Neural crest cell (in vitro differentiated cells): ENCODE data around the gene PABPN1. TPM values are rescaled to one million over a fixed set of nuclear protein-coding genes. Genes with fewer than 3 reads are reported as not detected.

Source experiments
- DNase-seq: peaks from one replicate; pipeline ENCODE4 v3.0.0; 2021; ENCODE audit warnings: low read depth, mixed read lengths, low spot score
- H3K27ac Mint-ChIP-seq: one replicate; pipeline ENCODE4 v1.8.0; 2021; ENCODE audit warnings: mild to moderate bottlenecking, mixed read lengths; ENCODE audit not compliant: unreplicated experiment
- H3K27me3 Mint-ChIP-seq: 2 replicates; pipeline ENCODE4 v1.8.0; 2021; ENCODE audit warnings: low read depth, mild to moderate bottlenecking, mixed read lengths
- H3K36me3 Mint-ChIP-seq: 2 replicates; pipeline ENCODE4 v1.8.0; 2021; ENCODE audit warnings: low read depth, mild to moderate bottlenecking, mixed read lengths
- H3K4me1 Mint-ChIP-seq: 2 replicates; pipeline ENCODE4 v1.8.0; 2021; ENCODE audit warnings: mixed read lengths
- H3K4me3 Mint-ChIP-seq: one replicate; pipeline ENCODE4 v1.8.0; 2021; ENCODE audit warnings: mild to moderate bottlenecking, mixed read lengths
- H3K9me3 Mint-ChIP-seq: 2 replicates; pipeline ENCODE4 v1.8.0; 2021; ENCODE audit warnings: mixed read lengths
- total RNA-seq: library from RNA; stranded (reverse); gene quantifications from 2 replicates; pipeline ENCODE4 v1.2.1, GENCODE V29; 2021
- TF ChIP-seq, protein P1 (sequence below): fragments of 200-600 bp; sonication (generic); conservative IDR thresholded peaks from 2 replicates; pipeline ENCODE4 v1.5.0; 2021; ENCODE audit warnings: antibody characterized with exemption, mild to moderate bottlenecking

PABPN1 gene
- total RNA-seq, 1 donor from 2014 or later: 379 TPM

DNA sequence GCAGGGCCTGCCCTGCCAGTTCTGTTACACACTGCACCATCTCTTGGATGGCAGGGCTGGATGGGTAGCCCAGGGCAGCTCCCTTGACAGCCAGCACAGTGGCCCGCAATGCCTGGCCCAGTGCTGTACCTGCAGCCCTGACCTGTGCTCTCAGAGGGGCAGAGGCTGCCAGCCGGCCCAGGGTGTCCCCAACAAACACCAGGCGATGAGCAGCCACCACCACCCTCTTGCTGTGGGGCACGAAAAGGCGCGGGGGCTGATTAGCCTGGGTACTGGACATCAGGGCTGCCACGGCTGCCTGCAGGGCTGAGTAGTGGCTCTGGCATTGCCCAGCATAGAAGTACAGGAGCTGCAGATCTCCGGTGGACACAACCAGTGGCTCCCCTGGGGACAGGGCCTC lies 36.0 kb downstream of the PABPN1 start:
- H3K4me1 Mint-ChIP-seq: peaks cover 35% of the 10 kb centered on the region

DNA sequence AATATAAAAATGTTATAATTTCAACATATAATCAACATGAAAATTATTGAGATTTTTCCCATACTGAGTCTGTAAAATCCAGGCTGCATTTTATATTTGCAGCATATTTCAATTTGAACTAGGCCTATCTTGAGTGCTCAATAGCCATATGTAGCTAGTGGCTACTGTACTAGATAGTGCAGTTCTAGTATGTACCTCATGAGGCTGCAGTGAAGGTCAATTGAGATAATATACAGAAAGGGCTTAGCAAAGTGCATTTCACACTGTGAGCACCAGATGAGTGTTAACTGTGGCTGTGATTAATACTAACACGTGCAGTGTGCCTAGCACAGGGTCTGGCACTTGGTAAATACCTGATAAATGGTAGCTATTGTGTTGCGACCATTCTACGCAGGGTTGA lies 36.8 kb downstream of the PABPN1 start:
- H3K27me3 Mint-ChIP-seq: peaks cover 13% of the 10 kb centered on the region
- no peaks in the 10 kb centered on the region for H3K9me3 Mint-ChIP-seq
- peaks cover 8% of the 10 kb centered on the region for H3K36me3 Mint-ChIP-seq
- H3K4me3 Mint-ChIP-seq: peak overlapping the region; percentile 37
- H3K4me1 Mint-ChIP-seq: peaks cover 35% of the 10 kb centered on the region
- H3K27ac Mint-ChIP-seq: no peak overlapping the region
- TF ChIP-seq, protein P1, sequence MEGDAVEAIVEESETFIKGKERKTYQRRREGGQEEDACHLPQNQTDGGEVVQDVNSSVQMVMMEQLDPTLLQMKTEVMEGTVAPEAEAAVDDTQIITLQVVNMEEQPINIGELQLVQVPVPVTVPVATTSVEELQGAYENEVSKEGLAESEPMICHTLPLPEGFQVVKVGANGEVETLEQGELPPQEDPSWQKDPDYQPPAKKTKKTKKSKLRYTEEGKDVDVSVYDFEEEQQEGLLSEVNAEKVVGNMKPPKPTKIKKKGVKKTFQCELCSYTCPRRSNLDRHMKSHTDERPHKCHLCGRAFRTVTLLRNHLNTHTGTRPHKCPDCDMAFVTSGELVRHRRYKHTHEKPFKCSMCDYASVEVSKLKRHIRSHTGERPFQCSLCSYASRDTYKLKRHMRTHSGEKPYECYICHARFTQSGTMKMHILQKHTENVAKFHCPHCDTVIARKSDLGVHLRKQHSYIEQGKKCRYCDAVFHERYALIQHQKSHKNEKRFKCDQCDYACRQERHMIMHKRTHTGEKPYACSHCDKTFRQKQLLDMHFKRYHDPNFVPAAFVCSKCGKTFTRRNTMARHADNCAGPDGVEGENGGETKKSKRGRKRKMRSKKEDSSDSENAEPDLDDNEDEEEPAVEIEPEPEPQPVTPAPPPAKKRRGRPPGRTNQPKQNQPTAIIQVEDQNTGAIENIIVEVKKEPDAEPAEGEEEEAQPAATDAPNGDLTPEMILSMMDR: no peak
- no peak for DNase-seq

More for the DNA sequence above, 36.0 kb downstream of the PABPN1 start:
- Mint-ChIP-seq H3K4me3 (no peak overlapping the region), H3K27ac (no peak overlapping the region), H3K27me3 (peaks cover 17% of the 10 kb centered on the region), H3K36me3 (peaks cover 7% of the 10 kb centered on the region), H3K9me3 (no peaks in the 10 kb centered on the region)
- no peak for DNase-seq
- TF ChIP-seq, protein P1: no peak

DNA sequence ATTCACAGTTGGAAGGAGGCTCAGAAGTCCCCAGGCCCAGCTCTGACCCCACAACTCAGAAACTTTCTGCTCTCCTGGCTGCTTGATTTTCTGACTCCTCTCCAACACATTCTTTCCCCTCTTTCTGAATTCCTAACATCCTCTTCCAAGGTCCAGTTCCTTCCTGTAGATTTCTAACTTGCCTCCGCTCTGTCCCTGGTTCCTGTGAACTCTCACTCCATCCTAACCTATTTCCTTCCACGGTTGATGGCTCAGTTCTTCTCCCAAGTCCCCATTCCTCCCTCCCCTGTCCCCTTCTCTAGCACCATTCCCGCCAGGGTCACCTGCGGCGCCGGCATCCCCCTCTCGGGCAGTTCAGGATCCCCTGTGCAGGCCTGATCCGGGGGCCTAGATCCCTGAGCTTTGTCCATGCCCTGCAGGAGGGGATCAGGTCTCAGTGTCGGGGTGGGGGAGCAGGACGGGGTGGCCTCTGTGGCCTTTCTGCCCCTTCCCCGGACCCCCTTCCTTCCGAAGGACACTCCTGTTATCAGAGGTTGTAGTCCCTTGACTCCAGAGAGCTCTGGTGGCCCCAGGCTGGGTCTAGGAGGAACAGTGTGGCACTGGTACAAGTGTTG lies 37.4 kb downstream of the PABPN1 start:
- Mint-ChIP-seq H3K27me3 (peaks cover 8% of the 10 kb centered on the region), H3K27ac (no peak overlapping the region), H3K4me1 (peaks cover 31% of the 10 kb centered on the region), H3K9me3 (no peaks in the 10 kb centered on the region), H3K36me3 (peaks cover 10% of the 10 kb centered on the region), H3K4me3 (peak overlapping the region; percentile 37)
- TF ChIP-seq, protein P1: no peak
- no peak for DNase-seq

DNA sequence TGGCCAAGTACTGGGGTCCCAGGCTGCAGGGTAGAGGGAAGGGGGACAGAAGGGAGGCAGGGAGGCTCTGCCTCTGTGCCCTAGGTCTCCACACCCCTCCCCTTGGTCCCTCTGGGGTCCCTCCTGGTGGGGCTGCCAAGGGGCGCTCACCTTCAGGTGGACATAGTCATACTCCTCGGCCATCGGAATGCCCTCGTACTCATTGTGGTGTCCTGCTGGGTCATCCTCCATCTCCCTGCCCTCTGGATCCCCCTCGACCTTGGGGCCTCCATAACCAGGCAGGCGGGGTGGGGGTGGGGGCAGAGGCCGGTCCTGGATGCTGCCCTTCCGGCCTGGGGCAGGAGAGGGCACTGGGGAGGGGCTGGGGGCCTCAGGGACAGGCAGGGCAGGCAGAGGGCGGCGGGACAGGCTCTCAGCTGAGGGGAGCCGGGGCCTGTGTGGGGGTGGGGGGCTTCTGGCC lies 37.9 kb downstream of the PABPN1 start:
- peaks cover 10% of the 10 kb centered on the region for H3K36me3 Mint-ChIP-seq

DNA sequence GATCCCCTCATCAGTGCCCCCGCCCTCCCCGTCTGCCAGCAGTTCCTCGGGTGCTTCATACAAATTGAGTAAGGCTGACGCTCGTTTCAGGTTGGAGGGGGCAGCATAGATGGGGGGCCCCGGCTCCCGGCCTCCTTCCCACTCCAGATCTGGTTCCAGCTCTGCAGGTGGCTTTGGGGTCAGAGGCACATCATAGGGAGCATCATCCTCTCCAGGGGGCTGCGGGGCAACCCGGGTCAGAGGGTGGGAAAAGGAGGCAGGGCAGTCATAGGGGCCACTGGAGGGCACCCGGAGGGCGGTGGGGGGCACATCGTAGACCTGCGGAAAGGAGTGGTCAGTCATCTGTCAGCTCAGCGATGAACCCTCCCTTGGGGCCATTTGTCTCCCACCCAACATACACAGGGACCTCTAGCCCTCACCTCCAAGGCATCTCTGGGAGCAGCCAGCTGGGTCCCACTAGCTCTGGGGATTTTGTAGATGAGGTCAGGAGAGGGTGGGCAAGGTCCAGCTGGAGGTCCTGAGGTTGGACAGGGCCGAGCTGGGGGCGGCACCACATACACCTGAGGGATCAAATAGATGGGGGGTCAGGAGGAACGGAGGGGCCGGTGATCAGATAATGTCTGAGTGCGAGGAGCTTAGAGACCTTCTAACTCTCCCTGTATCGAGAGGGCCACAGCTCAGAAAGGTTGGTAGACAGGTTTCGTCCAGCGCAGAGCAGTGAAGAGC lies 38.6 kb downstream of the PABPN1 start:
- H3K4me1 Mint-ChIP-seq: peaks cover 33% of the 10 kb centered on the region
- DNase-seq: no peak
- peaks cover 13% of the 10 kb centered on the region for H3K36me3 Mint-ChIP-seq
- TF ChIP-seq, protein P1: no peak
- no peak overlapping the region for H3K27ac Mint-ChIP-seq
- H3K27me3 Mint-ChIP-seq: peaks cover 2% of the 10 kb centered on the region
- H3K9me3 Mint-ChIP-seq: no peaks in the 10 kb centered on the region
- peak overlapping the region; percentile 66 for H3K4me3 Mint-ChIP-seq

More for the DNA sequence above, 37.9 kb downstream of the PABPN1 start:
- no peak overlapping the region for H3K27ac Mint-ChIP-seq
- DNase-seq: no peak
- H3K4me1 Mint-ChIP-seq: peaks cover 30% of the 10 kb centered on the region
- no peak overlapping the region for H3K4me3 Mint-ChIP-seq
- H3K9me3 Mint-ChIP-seq: no peaks in the 10 kb centered on the region
- TF ChIP-seq, protein P1: no peak
- peaks cover 2% of the 10 kb centered on the region for H3K27me3 Mint-ChIP-seq
